A204.1 (cell line): ENCODE data around the gene MTFR2.

Experiments
- FAIRE-seq: peaks from 2 replicates; lab custom pipeline; 2012; peaks lifted over from hg19 to GRCh38; lab: Jason Lieb, UNC

MTFR2 gene

DNA sequence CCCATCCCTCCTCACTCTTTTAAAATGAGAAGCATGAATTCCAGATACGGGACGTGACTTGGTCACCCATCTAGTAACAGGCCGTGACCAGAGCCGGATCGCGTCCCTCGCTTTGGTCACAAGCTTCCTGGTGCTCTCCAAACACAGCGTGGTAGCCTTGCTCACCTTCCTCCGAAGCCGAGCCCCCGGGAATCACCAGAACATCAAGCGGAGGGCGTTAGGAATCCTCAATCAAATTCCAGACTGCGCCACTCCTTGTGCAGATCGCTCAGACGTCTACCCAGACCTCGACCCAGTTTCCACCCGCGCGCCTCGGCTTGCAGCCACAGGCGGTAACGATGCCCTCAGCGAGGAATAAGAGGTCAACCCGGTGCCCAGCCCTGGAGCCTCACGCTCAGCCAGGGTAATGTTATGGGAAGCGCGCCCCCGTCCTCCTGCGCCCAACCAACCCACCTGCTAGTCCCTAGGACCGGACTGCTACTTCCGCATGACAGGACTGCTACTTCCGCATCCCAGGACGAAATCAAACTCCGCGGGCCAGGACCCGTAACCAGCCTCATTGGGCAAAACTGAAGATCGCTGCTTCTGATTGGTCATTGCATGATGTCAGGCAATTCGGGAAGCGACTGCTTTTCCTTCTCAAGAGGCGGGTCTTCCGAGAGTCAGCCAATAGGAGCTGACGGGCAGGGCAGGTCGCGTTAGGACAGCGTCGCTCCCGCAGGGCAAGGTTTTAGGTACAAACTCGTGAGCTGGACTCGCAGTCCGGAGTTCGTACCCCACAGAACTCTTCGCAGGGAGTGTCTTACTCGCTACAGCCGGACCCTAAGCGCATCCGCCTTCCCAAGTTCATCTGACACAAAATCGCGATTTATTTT lies at the start of gene MTFR2:
TSS of gene MTFR2 (minus strand) at position 501 of the 875 bp plus-strand sequence. CDS start 1,212 bp downstream, outside the sequence.
- FAIRE-seq = peak; percentile 99

- FAIRE-seq = no peak
Observed at GRCh38 chr6:136294621-136295020, 44.5 kb upstream of the MTFR2 start.

- no peak for FAIRE-seq
Observed at GRCh38 chr6:136290410-136291010, 40.4 kb upstream of the MTFR2 start.

- FAIRE-seq = peak; percentile 95
Observed at GRCh38 chr6:136289579-136290409, 39.7 kb upstream of the MTFR2 start, which contains the start of gene BCLAF1. Gene BCLAF1, minus strand, starts transcription at chr6:136289846. Its CDS starts 9,980 bp downstream, at chr6:136279866.

- FAIRE-seq = no peak
Observed at GRCh38 chr6:136289327-136289578, 39.1 kb upstream of the MTFR2 start.

- FAIRE-seq = no peak
Observed at GRCh38 chr6:136288566-136289326, 38.6 kb upstream of the MTFR2 start.

DNA sequence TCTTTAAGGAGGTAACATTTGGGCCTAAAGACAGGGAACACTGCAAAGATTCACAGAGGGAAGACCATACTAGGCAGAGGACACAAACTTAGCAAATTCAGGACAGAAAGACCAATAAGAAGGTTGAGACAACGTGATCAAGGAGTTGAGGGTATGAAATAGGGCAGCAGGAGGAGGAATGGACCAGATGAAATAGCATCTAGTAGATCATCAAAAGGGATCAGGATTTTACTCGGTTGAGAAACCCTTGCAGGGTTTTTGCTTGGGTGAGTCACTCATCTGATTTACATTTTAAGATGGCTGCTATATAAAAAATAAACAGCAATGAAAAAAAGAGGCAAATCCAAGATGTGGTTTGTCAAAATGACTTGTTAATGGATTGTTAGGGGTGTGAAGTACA lies 34.8 kb upstream of the MTFR2 start:
- no peak for FAIRE-seq

GRCh38 chr6:136282906-136283305 lies 32.8 kb upstream of the MTFR2 start:
- no peak for FAIRE-seq

DNA sequence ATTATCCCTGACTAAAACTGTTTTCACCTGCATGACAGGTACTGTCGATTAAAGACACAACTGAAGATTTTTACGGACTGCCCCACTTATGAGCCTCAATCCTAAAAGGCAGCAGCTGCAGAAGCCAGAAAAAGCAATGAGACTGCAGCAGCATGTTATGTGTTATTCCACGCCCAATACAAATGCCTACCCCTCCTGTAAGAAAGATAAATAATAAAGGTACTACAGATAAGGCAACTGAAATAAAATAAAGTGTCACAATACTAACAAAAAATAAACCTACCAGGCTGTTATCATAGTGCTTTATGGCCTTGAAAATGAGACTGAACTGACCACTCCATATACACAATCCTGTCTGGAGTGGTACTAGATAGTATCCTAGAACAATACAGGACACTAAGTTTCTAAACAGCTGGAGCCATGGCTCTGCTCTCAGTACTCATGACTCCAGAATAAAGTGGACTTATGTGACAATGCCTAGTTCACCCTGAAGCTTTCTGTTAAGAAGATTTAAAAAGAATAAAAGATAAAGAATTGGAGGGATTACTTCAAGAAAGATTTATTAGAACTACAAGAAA lies 30.0 kb upstream of the MTFR2 start:
- no peak for FAIRE-seq

DNA sequence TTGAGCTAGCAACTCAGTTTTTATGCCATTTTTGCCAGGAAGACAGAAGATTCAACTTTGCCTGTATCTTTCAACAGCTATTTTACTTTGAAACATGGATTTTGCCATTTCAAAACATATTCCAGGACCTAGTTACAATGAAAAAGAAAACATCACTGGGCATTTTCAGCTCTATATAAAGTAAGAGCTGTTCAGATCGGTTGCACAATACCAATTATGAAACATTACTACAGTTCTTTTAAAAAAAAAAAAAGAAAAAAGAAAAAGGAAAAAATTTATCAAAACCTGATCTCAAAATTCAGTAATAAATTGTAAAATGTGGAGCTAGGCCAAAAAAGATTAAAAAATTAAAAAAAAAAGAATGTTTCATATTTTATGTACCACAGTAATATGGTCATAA lies 24.0 kb upstream of the MTFR2 start:
- FAIRE-seq = no peak

DNA sequence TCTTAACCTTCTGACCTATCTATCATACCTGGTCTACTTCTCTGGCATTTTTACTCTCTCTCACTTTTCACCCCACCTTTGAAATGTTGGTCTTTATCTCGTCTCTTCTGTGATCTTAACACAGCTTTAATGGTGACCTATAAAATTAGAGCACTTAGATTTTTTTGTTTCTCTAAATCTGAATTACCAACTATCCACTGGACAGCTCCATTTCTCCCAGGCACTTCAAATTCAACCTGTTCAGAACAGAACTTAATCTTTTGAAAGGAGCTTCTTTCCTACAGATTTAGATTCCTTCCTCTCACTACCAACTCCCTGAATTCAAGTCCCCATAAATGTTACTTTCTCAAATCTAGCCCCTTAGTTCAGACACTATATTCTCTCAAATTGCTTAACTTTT lies 15.0 kb upstream of the MTFR2 start:
- no peak for FAIRE-seq

DNA sequence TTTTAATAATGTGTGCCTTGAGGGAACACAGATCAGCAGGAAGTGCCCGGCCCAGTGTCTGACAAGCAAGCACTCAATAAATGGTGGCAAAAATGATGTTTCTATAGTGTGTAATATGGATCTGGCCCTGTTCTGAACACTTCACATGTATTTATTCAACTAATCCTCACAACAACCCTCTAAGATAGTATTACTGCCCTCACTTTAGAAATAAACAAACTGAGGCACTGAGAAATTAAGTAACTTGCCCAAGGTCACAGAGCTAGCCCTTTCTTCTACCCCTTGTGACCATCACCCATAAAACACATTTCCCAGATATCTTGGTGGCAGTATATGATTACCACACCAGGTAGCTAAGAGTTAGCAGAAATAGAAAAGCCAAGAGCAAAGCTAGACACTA lies 12.8 kb upstream of the MTFR2 start:
- FAIRE-seq = no peak

GRCh38 chr6:136254851-136255466 lies 4.8 kb upstream of the MTFR2 start:
- FAIRE-seq = no peak

- FAIRE-seq = no peak
Observed at GRCh38 chr6:136253734-136254133, 3.6 kb upstream of the MTFR2 start.

- FAIRE-seq = no peak
Observed at GRCh38 chr6:136252441-136252840, 2.3 kb upstream of the MTFR2 start.

GRCh38 chr6:136251394-136251793 lies 1.3 kb upstream of the MTFR2 start:
- FAIRE-seq = no peak

DNA sequence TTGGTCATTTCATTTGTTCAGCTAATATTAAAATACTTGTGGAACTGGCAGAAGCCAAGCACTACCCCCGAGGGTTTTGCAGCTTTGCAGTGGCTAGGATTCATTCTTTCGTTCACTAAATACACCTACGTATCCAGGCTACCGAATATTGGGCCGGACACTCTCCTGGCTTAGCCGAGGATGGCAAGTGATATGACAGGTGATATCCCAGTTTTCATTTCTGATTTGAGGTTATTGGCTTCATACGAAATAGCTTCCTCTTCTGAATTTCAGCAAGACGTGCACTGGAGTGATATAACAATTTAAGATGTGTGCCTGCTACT lies 536 bp upstream of the MTFR2 start:
- FAIRE-seq = no peak

- no peak for FAIRE-seq
Observed at GRCh38 chr6:136249336-136249735, 775 bp downstream of the MTFR2 start.

- peak; percentile 86 for FAIRE-seq
Observed at GRCh38 chr6:136244061-136244616, 6.0 kb downstream of the MTFR2 start.

GRCh38 chr6:136236466-136237293 lies 13.4 kb downstream of the MTFR2 start:
- FAIRE-seq = no peak

- FAIRE-seq = no peak
Observed at GRCh38 chr6:136235233-136235564, 14.9 kb downstream of the MTFR2 start.
